ENCODE measurements around the gene ADCY5. TPM values are rescaled to one million over a fixed set of nuclear protein-coding genes. Genes with fewer than 3 reads are reported as not detected.
A peak's percentile ranks its signal among the peaks of the same experiment; 100 is the strongest.

Gene ADCY5
- total RNA-seq, 4 donors from 2014 or later = 0.46 to 3.5 (median 1.3) TPM

- intact Hi-C loops (cut with DNase I; ENCODE audit: low total_unique reads) = loop anchor here (2.0 kb wide), 1 partner anchor 41 kb away; no protein-coding TSS in a partner anchor
These were observed 161.0 kb downstream of the ADCY5 start for GRCh38 chr3:123287962-123288302.

GRCh38 chr3:123287051-123287961, 161.6 kb downstream of the ADCY5 start:
- TF ChIP-seq CTCF (IDR thresholded peaks at IDR 0.05) (no peak), POLR2A (IDR thresholded peaks at IDR 0.05) (no peak)
- intact Hi-C loops (cut with DNase I; ENCODE audit: low total_unique reads) = no loop called here
- whole genome bisulfite sequencing, 2 donors = 91 to 93% methylated on average over 14 of the region's 14 CpGs
- no peak overlapping the region for H3K4me3 ChIP-seq (ENCODE audit: low read depth, poor library complexity, severe bottlenecking)
- peak in 1 of 2 donors; percentile 60 for DNase-seq (ENCODE audit: low spot score in 2 of 2)

More at GRCh38 chr3:123287962-123288302, 161.0 kb downstream of the ADCY5 start:
- TF ChIP-seq POLR2A (IDR thresholded peaks at IDR 0.05) = no peak
- TF ChIP-seq CTCF (IDR thresholded peaks at IDR 0.05) = no peak
- WGBS, 2 donors = 74 to 86% methylated on average over 6 of the region's 6 CpGs
- peak in 1 of 2 donors; percentile 56 for DNase-seq (ENCODE audit: low spot score in 2 of 2)
- no peak overlapping the region for H3K4me3 ChIP-seq (ENCODE audit: low read depth, poor library complexity, severe bottlenecking)

- WGBS, 2 donors = 82 to 86% methylated on average over 14 to 16 of the region's 16 CpGs
- no peak overlapping the region for H3K4me3 ChIP-seq (ENCODE audit: low read depth, poor library complexity, severe bottlenecking)
- peak in 1 of 2 donors; percentile 76 for DNase-seq (ENCODE audit: low spot score in 2 of 2)
- intact Hi-C loops (cut with DNase I; ENCODE audit: low total_unique reads) = no loop called here
- TF ChIP-seq POLR2A (IDR thresholded peaks at IDR 0.05) (no peak), CTCF (IDR thresholded peaks at IDR 0.05) (no peak)
These were observed 162.4 kb downstream of the ADCY5 start for GRCh38 chr3:123286308-123287023.

GRCh38 chr3:123285931-123286307, 163.0 kb downstream of the ADCY5 start:
- WGBS, 2 donors = 66 to 67% methylated on average over 4 of the region's 4 CpGs
- intact Hi-C loops (cut with DNase I; ENCODE audit: low total_unique reads) = no loop called here
- H3K4me3 ChIP-seq (ENCODE audit: low read depth, poor library complexity, severe bottlenecking) = no peak overlapping the region
- TF ChIP-seq CTCF (IDR thresholded peaks at IDR 0.05) (no peak), POLR2A (IDR thresholded peaks at IDR 0.05) (no peak)
- peak in 1 of 2 donors; percentile 60 for DNase-seq (ENCODE audit: low spot score in 2 of 2)

- 84 to 86% methylated on average over 4 of the region's 4 CpGs for WGBS, 2 donors
- peak in 1 of 2 donors; percentile 68 for DNase-seq (ENCODE audit: low spot score in 2 of 2)
- TF ChIP-seq POLR2A (IDR thresholded peaks at IDR 0.05) (no peak), CTCF (IDR thresholded peaks at IDR 0.05) (no peak)
These were observed 163.4 kb downstream of the ADCY5 start for GRCh38 chr3:123285479-123285878.

More at GRCh38 chr3:123285479-123285878, 163.4 kb downstream of the ADCY5 start:
- no peak overlapping the region for H3K4me3 ChIP-seq (ENCODE audit: low read depth, poor library complexity, severe bottlenecking)
- intact Hi-C loops (cut with DNase I; ENCODE audit: low total_unique reads) = no loop called here

Measured in lower leg skin (tissue), 4 donors.